Right atrium auricular region (tissue), 2 donors: ENCODE results near the gene HEBP1. TPM values are rescaled to one million over a fixed set of nuclear protein-coding genes. Genes with fewer than 3 reads are reported as not detected.

Source experiments
- DNase-seq: peaks from one replicate; pipeline ENCODE4 v3.0.0-alpha.2; 2019; ENCODE audit warnings: low spot score
- H3K27ac ChIP-seq, 2 donors: fragments of 200-600 bp; sonication (generic); 1 replicate in 1 of 2; 2 replicates in 1 of 2; pipeline ENCODE4 v1.5.1; 2016 to 2019
- H3K27me3 ChIP-seq, 2 donors: fragments of 200-600 bp; sonication (generic); one replicate each; pipeline versions ENCODE4 v1.5.1 to v1.6.0; 2017 to 2019
- H3K36me3 ChIP-seq: fragments of 200-600 bp; sonication (generic); one replicate; pipeline ENCODE4 v1.5.1; 2016
- H3K4me1 ChIP-seq, 2 donors: fragments of 200-600 bp; sonication (generic); one replicate each; pipeline versions ENCODE4 v1.5.1 to v1.6.0; 2017 to 2019
- H3K4me3 ChIP-seq, 2 donors: fragments of 200-600 bp; sonication (generic); 1 replicate in 1 of 2; 2 replicates in 1 of 2; pipeline ENCODE4 v1.5.1; 2017 to 2019; ENCODE audit warnings: mild to moderate bottlenecking in 1 of 2, moderate library complexity in 1 of 2
- H3K9me3 ChIP-seq, 2 donors: fragments of 200-600 bp; sonication (generic); one replicate each; pipeline ENCODE4 v1.5.1; 2019
- CTCF ChIP-seq, 2 donors: fragments of 200-600 bp; sonication (generic); IDR thresholded peaks; one replicate each; pipeline ENCODE4 v1.5.1; 2019; ENCODE audit warnings: antibody characterized with exemption in 2 of 2
- total RNA-seq, 2 donors: library from RNA; depleted of rRNA; stranded (reverse); fragments of >200 nt; gene quantifications; one replicate each; pipeline ENCODE4 v1.1.0, GENCODE V29; 2016

The HEBP1 gene
- total RNA-seq, 2 donors from 2014 or later: 29.4 to 30.0 TPM

GRCh38 chr12:12973019-12973418 is 27.0 kb downstream of the HEBP1 start:
- H3K27me3 ChIP-seq: no peaks in the 10 kb centered on the region
- H3K9me3 ChIP-seq: peaks cover 0 to 16% of the 10 kb centered on the region in 2 donors
- no peak for TF ChIP-seq CTCF (IDR thresholded peaks at IDR 0.05)
- DNase-seq: no peak
- H3K4me3 ChIP-seq: no peak overlapping the region
- H3K27ac ChIP-seq: no peak overlapping the region
- no peaks in the 10 kb centered on the region for H3K4me1 ChIP-seq
- peaks cover 45% of the 10 kb centered on the region for H3K36me3 ChIP-seq

GRCh38 chr12:12965836-12966235 is 34.2 kb downstream of the HEBP1 start:
- H3K36me3 ChIP-seq: no peaks in the 10 kb centered on the region
- no peak overlapping the region for H3K27ac ChIP-seq
- DNase-seq: no peak
- no peaks in the 10 kb centered on the region for H3K27me3 ChIP-seq
- no peak overlapping the region for H3K4me3 ChIP-seq
- H3K9me3 ChIP-seq: no peaks in the 10 kb centered on the region
- H3K4me1 ChIP-seq: no peaks in the 10 kb centered on the region
- TF ChIP-seq CTCF (IDR thresholded peaks at IDR 0.05): no peak

- Histone ChIP-seq H3K9me3 (no peaks in the 10 kb centered on the region), H3K27ac (no peak overlapping the region), H3K4me1 (no peaks in the 10 kb centered on the region), H3K27me3 (no peaks in the 10 kb centered on the region), H3K4me3 (no peak overlapping the region), H3K36me3 (no peaks in the 10 kb centered on the region)
- no peak for DNase-seq
- TF ChIP-seq CTCF (IDR thresholded peaks at IDR 0.05): no peak
Observed at GRCh38 chr12:12964255-12964654, 35.8 kb downstream of the HEBP1 start.

GRCh38 chr12:12960639-12961209 is 39.3 kb downstream of the HEBP1 start:
- Histone ChIP-seq H3K36me3 (no peaks in the 10 kb centered on the region), H3K4me1 (no peaks in the 10 kb centered on the region), H3K27me3 (no peaks in the 10 kb centered on the region), H3K9me3 (no peaks in the 10 kb centered on the region), H3K27ac (no peak overlapping the region), H3K4me3 (no peak overlapping the region)
- TF ChIP-seq CTCF (IDR thresholded peaks at IDR 0.05): no peak
- no peak for DNase-seq

- no peaks in the 10 kb centered on the region for H3K36me3 ChIP-seq
- H3K27ac ChIP-seq: no peak overlapping the region
- TF ChIP-seq CTCF (IDR thresholded peaks at IDR 0.05): no peak
- no peak for DNase-seq
- H3K9me3 ChIP-seq: no peaks in the 10 kb centered on the region
- no peaks in the 10 kb centered on the region for H3K4me1 ChIP-seq
- H3K4me3 ChIP-seq: no peak overlapping the region
- no peaks in the 10 kb centered on the region for H3K27me3 ChIP-seq
Observed at GRCh38 chr12:12958886-12959285, 41.2 kb downstream of the HEBP1 start.
